NCI-H226 (cell line): Measurements from ENCODE around the gene SESN2.

ENCODE experiments used
- DNase-seq: peaks from one replicate; pipeline ENCODE4 v3.0.0-alpha.2; 2015

The SESN2 gene

GRCh38 chr1:28249866-28250295 is 9.4 kb upstream of the SESN2 start:
- no peak for DNase-seq

- no peak for DNase-seq
Measured at GRCh38 chr1:28256197-28256827, 3.0 kb upstream of the SESN2 start.

- no peak for DNase-seq
Measured at GRCh38 chr1:28257736-28258135, 1.6 kb upstream of the SESN2 start.

GRCh38 chr1:28258628-28259251 is 578 bp upstream of the SESN2 start:
- DNase-seq, result peak; percentile 50

GRCh38 chr1:28259934-28260802 is 850 bp downstream of the SESN2 start:
- DNase-seq, result peak; percentile 89

- no peak for DNase-seq
Measured at GRCh38 chr1:28260803-28261174, 1.5 kb downstream of the SESN2 start.

- no peak for DNase-seq
Measured at GRCh38 chr1:28264897-28265296, 5.6 kb downstream of the SESN2 start.

- DNase-seq, result no peak
Measured at GRCh38 chr1:28265577-28265976, 6.3 kb downstream of the SESN2 start.

- DNase-seq, result no peak
Measured at GRCh38 chr1:28266920-28267322, 7.6 kb downstream of the SESN2 start.

GRCh38 chr1:28267633-28268032 is 8.3 kb downstream of the SESN2 start:
- no peak for DNase-seq

GRCh38 chr1:28269529-28269928 is 10.2 kb downstream of the SESN2 start:
- DNase-seq, result no peak

- no peak for DNase-seq
Measured at GRCh38 chr1:28272215-28272852, 13.0 kb downstream of the SESN2 start.

- no peak for DNase-seq
Measured at GRCh38 chr1:28273216-28273860, 14.0 kb downstream of the SESN2 start.

- peak; percentile 18 for DNase-seq
Measured at GRCh38 chr1:28278763-28279162, 19.4 kb downstream of the SESN2 start.

- DNase-seq, result no peak
Measured at GRCh38 chr1:28279721-28280120, 20.4 kb downstream of the SESN2 start.

- no peak for DNase-seq
Measured at GRCh38 chr1:28280501-28280900, 21.2 kb downstream of the SESN2 start.

GRCh38 chr1:28280977-28281381 is 21.7 kb downstream of the SESN2 start:
- DNase-seq, result no peak

- no peak for DNase-seq
Measured at GRCh38 chr1:28281608-28282425, 22.5 kb downstream of the SESN2 start.

- DNase-seq, result no peak
Measured at GRCh38 chr1:28282426-28283407, 23.4 kb downstream of the SESN2 start.

GRCh38 chr1:28286111-28286510 is 26.8 kb downstream of the SESN2 start:
- no peak for DNase-seq

- DNase-seq, result no peak
Measured at GRCh38 chr1:28288487-28288886, 29.2 kb downstream of the SESN2 start.
